ENCODE results near the gene TESK2. TPM values are rescaled to one million over a fixed set of nuclear protein-coding genes. Genes with fewer than 3 reads are reported as not detected.
"Not testable (repeated sequence)": the region's sequence is repeated elsewhere in the genome, so short reads cannot be mapped to it uniquely, and the experiment has no call there.

The TESK2 gene
- total and polyA plus RNA-seq, 12 donors: 1.1 to 21.4 (median 3.6) TPM

DNA sequence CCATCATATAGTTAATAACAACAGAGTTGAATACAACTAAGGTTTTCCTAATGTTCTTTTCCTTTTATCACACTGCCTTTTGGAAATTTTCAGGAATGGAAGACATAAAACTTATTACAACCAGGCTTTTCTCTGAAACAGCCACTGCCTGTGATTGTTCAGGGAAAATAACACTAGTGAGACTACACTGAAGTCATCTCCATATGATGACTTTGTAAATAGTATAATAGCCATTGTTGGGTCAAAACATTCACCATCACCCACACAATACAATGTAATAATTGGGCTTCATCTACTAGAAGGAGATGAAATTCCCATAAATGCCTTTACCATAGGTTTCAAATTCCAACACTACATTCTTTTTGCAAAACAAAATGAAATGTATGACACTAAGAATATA, 5.0 kb downstream of the TESK2 start:
- H3K4me1 ChIP-seq (replicated peaks in 1 of 2): peaks cover 6 to 7% of the 10 kb centered on the region in 2 donors
- H3K27ac ChIP-seq: no peak overlapping the region
- no peaks in the 10 kb centered on the region for H3K36me3 ChIP-seq (replicated peaks in 1 of 2)
- intact Hi-C loops (cut with DNase I): no loop called here
- no peak for TF ChIP-seq POLR2A (IDR thresholded peaks at IDR 0.05)
- TF ChIP-seq, protein P1, sequence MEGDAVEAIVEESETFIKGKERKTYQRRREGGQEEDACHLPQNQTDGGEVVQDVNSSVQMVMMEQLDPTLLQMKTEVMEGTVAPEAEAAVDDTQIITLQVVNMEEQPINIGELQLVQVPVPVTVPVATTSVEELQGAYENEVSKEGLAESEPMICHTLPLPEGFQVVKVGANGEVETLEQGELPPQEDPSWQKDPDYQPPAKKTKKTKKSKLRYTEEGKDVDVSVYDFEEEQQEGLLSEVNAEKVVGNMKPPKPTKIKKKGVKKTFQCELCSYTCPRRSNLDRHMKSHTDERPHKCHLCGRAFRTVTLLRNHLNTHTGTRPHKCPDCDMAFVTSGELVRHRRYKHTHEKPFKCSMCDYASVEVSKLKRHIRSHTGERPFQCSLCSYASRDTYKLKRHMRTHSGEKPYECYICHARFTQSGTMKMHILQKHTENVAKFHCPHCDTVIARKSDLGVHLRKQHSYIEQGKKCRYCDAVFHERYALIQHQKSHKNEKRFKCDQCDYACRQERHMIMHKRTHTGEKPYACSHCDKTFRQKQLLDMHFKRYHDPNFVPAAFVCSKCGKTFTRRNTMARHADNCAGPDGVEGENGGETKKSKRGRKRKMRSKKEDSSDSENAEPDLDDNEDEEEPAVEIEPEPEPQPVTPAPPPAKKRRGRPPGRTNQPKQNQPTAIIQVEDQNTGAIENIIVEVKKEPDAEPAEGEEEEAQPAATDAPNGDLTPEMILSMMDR (IDR thresholded peaks at IDR 0.05): no peak
- H3K9me3 ChIP-seq (replicated peaks in 1 of 3): no peaks in the 10 kb centered on the region
- H3K27me3 ChIP-seq: no peaks in the 10 kb centered on the region
- H3K4me3 ChIP-seq: no peak overlapping the region
- no peak for DNase-seq

DNA sequence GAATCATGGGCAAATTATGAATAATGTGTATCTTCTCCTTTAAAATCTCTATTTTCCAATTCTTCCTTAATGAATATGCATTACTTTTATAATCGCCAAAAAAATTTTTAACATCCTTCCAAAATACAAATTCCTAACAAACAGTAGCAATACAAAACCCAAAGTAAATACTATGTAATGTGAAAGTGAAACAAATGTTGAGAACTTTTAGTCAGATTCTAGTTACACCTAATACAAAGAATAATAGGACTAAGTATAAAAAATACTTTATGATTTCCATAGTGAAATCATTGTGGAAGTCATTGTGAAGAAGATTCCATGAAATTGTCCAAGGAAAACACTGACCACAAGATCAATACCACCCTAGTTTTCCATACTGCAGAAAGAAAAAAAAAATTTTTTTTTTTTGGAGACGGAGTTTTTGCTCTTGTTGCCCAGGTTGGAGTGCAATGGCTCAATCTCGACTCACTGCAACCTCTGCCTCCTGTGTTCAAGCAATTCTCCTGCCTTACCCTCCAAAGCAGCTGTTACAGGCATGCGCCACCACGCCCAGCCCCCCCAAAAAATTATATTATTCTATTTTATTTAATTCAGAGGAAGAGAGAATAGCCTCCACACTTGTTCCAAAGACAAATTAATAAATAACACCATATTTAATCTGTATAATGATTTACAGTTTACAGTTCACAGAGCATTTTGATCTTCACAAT, 11.8 kb downstream of the TESK2 start:
- Histone ChIP-seq H3K4me3 (no peak overlapping the region), H3K27ac (no peak overlapping the region), H3K36me3 (replicated peaks in 1 of 2) (no peaks in the 10 kb centered on the region), H3K27me3 (no peaks in the 10 kb centered on the region), H3K9me3 (replicated peaks in 1 of 3) (no peaks in the 10 kb centered on the region), H3K4me1 (replicated peaks in 1 of 2) (no peaks in the 10 kb centered on the region)
- no peak for DNase-seq
- WGBS, 4 donors: 80 to 90% (median 85%) methylated on average over 5 of the region's 5 CpGs
- intact Hi-C loops (cut with DNase I): no loop called here
- no peak for TF ChIP-seq POLR2A (IDR thresholded peaks at IDR 0.05)
- TF ChIP-seq, protein P1 (IDR thresholded peaks at IDR 0.05): no peak

DNA sequence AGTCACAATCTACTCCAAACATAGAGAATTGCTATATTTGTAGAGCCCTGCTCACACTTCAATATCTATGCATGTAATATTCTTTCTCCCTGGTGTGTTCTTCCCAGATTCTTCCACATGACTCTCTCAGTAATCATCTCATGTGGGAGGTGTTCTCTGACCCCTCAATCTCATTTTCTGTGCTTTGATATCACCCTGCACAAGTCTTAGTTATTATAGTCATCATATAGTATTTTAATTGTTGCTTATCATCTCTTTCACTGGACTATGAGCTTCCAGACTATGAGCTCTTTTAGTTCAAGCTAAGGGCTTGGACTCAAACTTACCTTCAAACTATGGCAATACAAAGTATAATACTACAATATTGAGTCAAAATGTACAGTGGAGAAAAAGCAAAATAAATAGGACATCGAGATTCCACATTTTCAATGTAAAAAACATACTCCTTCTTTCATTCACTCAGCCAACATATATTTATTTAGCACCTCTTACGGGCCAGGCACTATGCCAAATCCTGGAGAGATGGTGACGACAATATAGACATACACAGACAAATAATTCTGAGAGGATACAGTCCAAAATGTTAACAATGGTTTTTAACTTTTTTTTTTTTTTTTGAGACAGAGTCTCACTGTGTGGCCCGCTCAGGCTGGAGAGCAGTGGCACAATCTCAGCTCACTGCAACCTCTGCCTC, 12.7 kb downstream of the TESK2 start:
- no peak for DNase-seq
- Histone ChIP-seq H3K27me3 (no peaks in the 10 kb centered on the region), H3K27ac (no peak overlapping the region), H3K4me3 (no peak overlapping the region), H3K9me3 (replicated peaks in 1 of 3) (no peaks in the 10 kb centered on the region), H3K4me1 (replicated peaks in 1 of 2) (no peaks in the 10 kb centered on the region), H3K36me3 (replicated peaks in 1 of 2) (no peaks in the 10 kb centered on the region)
- 81 to 86% (median 83%) methylated on average over 4 of the region's 4 CpGs for whole genome bisulfite sequencing, 4 donors
- no peak for TF ChIP-seq POLR2A (IDR thresholded peaks at IDR 0.05)
- TF ChIP-seq, protein P1 (IDR thresholded peaks at IDR 0.05): no peak
- intact Hi-C loops (cut with DNase I): no loop called here

DNA sequence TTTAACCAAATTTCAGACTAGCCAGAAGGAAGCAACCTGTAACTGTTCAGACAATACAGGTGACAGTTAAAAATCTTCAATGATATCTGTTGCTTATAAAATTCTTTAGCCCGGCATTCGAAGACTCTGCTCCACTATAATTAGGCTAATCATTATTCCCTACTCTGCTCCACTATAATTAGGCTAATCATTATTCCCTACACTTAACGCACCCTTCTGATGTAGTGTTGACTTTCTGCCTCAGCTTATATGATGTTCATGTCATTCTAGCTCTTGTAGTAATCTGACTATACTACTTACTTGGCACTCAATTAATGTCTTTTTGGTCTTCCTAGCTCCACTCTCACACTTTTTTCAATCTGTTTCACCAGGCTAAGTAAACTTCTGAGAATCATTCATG, 13.3 kb downstream of the TESK2 start:
- intact Hi-C loops (cut with DNase I): no loop called here
- WGBS, 4 donors: 92 to 96% (median 94%) methylated on average over 3 of the region's 3 CpGs

DNA sequence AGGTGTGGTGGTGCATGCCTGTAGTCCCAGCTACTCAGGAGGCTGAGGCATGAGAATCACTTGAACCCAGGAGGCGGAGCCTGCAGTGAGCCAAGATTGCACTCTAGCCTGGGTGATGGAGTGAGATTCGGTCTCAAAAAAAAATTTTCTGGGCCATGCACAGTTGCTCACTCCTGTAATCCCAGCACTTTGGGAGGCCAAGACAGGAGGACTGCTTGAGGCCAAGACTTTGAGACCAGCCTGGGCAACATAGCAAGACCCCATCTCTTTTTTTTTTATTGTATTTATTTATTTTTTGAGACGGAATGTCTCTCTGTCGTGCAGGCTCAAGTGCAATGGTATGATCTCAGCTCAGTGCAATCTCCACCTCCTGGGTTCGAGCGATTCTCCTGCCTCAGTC, 16.8 kb downstream of the TESK2 start:
- 94 to 96% (median 96%) methylated on average over 6 of the region's 6 CpGs for WGBS, 4 donors
- H3K27me3 ChIP-seq; H3K9me3 ChIP-seq (replicated peaks in 1 of 3); H3K27ac ChIP-seq; H3K36me3 ChIP-seq (replicated peaks in 1 of 2); H3K4me1 ChIP-seq (replicated peaks in 1 of 2); intact Hi-C loops (cut with DNase I); DNase-seq; H3K4me3 ChIP-seq: not testable (repeated sequence)

More for the DNA sequence above, 13.3 kb downstream of the TESK2 start:
- no peaks in the 10 kb centered on the region for H3K36me3 ChIP-seq (replicated peaks in 1 of 2)
- no peak overlapping the region for H3K27ac ChIP-seq
- H3K4me1 ChIP-seq (replicated peaks in 1 of 2): no peaks in the 10 kb centered on the region
- DNase-seq: no peak
- H3K27me3 ChIP-seq: no peaks in the 10 kb centered on the region
- no peak overlapping the region for H3K4me3 ChIP-seq
- TF ChIP-seq, protein P1 (IDR thresholded peaks at IDR 0.05): no peak
- no peak for TF ChIP-seq POLR2A (IDR thresholded peaks at IDR 0.05)
- H3K9me3 ChIP-seq (replicated peaks in 1 of 3): no peaks in the 10 kb centered on the region

Measured in adrenal gland (tissue), 12 donors.